GM18867 (cell line): Measurements from ENCODE around the gene EYS.
"Not testable (repeated sequence)": the region's sequence is repeated elsewhere in the genome, so short reads cannot be mapped to it uniquely, and the experiment has no call there.

Source experiments
- ATAC-seq: cut with Tn5 transposase; IDR thresholded peaks from one replicate; pipeline ENCODE4 v1.9.1; 2021; ENCODE audit warnings: mild to moderate bottlenecking, moderate library complexity; ENCODE audit not compliant: unreplicated experiment

EYS gene

DNA sequence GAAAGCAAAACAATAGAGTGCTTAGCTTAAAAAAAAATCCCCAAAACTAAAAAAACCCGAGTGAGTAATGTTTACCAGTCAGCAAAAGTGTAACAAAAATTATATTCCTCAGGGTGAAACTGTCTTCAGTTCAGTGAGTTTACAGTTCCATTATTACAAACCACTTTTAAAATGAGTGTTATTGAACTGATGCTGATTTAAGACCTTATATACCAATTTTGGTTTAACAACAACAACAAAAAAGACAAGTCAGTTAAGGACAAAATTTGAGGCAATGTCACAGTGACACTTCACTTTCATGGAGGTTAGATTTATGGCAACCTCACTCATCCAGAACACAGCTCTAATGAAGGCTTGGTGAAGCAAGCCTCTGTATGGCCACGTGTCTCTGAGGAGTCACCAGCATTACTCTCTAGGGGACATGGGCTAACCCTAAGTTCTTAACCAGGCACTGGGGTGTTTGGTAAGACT lies 1440.6 kb downstream of the EYS start:
- ATAC-seq: peak; percentile 82

DNA sequence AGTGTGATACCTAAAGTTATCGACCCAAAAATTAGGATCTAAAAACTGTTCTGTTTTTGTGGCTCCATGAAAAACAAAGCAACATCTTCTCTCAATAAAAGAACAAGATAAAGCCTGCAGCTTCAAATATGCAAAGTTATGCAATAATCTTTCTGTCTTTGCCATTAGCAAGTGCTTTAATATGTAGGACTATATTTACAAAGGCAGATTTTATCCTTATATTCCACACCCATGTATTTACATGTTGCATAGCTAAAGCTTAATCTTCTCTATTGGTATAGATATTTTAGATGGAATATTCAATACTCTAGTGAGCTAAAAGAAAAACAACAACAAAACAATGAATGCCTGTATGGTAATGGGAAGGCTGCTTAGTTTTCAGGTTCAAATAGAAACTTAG lies 1443.2 kb downstream of the EYS start:
- ATAC-seq: no peak

DNA sequence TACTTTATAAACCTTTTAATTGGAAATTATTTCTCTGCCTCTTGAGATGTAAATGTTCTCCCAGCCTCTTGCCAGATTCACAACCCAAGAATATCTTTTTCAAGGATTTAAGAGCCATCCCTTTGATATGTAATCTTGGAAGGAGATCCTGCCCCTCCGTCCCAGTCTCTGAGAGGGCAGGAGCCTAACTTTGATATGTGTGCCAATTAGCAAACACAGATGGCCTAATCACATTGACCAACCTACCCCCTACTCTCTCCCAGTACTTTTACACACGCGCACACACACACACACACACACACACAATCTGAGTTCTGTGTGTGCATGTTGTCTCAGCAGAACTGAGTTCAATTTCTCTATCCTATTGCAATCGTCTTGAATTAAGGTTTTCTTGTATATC lies 1447.7 kb downstream of the EYS start:
- ATAC-seq: no peak

DNA sequence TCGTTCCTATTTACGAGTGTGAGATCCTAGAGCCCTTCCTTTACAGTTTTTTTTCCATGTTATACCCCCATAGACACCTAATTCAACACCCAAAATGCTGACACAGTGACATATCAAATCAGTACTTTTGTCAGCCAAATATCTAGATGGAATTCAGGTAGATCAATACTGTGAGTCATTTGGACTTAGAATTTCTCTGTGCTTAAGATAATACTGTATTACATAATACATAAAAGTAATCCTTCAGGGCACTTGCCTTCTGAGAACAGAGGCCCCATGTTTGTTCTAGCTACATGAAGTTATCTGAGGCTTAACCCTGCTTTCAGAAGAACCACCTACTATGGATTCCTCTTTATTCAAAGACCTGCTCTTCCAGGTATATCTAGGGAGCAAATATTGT lies 1448.3 kb downstream of the EYS start:
- no peak for ATAC-seq

DNA sequence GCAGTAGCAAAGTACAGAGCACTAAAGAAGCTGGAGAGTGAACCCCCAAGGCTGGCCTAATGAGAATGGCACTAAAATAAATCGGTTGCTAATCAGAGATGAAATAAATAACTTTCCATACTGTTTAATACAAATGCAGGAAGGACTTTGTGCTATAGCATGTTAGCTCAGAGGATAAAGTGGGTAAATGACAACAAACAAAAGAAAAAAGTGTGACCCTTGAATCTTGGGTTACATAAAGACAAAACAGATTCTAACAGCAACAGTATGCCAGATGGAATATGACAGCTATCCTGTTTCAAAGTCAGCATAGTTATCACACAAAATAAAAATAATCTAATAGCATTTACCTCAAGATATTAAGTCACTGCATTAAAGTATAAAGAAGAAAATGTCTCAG lies 1448.7 kb downstream of the EYS start:
- ATAC-seq: no peak

DNA sequence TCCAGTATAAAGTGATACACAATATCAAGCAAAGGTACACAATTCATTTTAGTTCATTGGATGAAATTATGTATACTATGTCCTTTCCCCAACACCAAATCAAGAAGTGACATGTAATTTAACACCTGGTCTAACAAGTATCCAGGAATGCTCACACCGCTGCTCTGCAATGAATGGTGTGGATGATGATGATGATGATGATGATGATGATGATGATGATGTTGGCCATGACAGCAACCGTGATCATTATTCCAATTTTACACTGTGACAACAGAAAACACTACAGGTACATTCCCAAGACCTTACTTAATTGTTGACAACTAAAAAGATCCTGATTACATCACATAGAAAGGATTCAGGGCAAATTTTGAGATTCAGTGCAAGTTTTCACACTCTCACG lies 1449.4 kb downstream of the EYS start:
- ATAC-seq: no peak

DNA sequence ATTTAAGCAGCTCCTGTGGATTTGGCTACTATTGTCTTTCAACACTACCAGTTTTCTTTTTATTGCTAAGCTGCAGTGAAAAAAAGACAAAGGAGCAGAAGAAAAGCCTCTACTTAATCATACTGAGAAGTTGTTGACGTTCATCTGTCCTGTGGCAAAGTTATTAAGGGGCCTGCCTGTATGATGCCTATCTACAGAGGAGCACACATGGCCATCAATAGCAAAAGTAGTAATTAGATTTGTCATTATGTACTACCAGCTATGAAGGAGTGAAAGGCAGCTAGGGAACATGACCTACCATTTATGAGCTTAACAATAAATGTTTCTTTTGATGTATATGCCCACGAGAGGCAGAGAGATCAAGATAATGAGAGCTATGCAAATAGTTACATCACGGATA lies 1450.5 kb downstream of the EYS start:
- ATAC-seq: no peak

DNA sequence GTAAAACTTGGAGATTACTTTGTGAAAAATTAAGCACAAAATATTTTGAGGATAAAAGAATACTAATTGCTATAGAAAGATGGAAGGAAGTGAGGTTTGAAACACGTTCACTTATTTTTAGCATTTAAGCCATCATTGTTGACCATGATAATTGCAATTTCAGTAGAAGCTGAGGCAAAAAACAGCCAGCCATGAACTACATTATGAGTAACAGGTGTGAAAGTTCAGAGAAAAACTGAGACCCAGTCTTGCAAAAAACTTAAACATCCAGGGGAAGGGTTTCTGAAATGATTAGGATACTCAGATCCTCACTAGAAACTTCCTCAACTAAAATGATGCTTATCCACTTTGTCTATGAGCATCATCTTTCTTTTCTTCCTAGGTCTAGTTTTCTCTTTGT lies 1452.0 kb downstream of the EYS start:
- ATAC-seq: peak; percentile 43

DNA sequence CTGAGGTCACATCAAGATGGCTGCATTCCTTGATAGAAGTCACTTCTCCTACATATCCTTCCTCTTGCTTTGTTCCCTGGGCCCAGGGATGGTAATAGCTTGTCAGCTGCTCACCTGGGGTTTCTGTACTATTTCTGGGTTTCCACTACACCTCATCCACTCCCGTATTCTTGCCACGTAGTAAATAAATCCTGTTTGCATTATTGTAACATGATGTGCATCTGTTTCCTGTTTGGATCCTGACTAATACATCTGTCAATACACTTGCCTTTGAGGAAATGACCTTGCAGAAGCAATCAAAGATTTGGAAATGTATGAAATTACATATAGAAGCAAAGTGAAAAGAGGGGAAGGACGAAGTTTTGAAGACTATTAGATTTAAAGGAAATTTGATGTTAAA lies 1452.5 kb downstream of the EYS start:
- ATAC-seq: no peak

DNA sequence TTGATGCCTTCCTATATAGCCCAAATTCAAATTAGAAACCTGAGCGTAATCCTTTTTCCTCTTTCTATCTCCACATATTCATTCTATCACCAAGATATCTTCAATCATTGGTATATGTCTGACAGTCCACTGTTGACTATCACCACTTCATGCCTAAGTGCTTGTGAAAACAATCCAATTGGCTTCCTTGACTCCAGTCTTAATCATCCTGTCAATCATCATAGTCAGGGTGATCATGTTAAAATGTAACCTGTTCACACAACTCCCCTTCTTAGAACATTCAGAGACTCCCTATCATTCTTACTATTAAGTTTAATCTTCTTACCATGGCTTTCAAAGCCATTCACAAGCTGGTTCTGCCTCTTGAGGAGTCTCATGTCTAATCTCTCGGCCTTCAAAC lies 1454.8 kb downstream of the EYS start:
- ATAC-seq: no peak

DNA sequence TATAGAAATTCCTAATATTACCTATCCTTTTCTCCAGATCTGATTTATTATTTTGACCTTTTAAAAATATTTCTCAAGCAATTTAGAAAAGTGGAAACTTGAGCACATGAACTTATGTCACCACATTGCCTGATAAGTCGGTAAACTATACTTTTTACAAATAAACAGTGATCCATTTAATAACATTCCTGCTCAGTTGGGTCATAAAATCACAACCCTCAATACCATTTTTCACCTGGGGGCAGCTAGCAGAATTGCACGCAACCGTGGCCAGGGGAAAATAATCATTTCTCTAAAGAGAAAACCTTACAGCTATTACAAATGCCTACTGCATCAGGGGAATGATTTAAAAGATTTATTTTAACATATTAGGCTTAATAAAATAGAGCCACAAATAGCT lies 1456.9 kb downstream of the EYS start:
- no peak for ATAC-seq

DNA sequence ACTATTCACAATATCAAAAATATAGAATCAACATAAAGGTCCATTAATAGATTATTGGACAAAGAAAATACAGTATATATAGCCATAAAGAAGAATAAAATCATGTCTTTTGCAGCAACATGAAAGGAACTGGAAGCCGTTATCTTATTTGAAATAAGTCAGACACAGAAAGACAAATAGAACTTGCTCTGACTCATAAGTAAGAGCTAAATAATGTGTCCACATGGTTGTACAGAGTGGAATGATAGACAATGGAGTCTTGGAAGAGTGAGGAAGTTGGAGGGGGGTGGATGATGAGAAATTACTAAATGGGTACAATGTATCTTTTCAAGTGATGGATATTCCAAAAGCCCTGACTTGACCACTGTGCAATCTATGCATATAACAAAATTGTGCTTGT lies 1457.9 kb downstream of the EYS start:
- no peak for ATAC-seq

DNA sequence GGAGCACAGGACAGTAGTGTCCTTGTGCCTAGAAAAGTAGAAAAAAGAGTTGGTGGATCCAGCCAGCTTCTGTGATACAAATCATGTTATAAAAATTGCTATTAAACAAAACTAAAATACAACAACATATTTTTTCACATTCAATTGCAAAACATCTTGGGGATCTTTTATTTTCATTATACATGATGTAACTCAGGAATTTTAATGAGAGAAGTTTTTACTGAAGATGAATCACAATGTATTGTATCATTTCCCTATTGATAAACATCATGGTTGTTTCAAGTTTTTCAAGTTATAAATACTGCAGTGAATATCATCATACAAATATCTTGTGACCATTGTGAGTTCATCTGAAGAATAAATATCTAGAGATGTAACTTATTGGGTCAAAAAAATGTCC lies 1463.4 kb downstream of the EYS start:
- ATAC-seq: no peak

DNA sequence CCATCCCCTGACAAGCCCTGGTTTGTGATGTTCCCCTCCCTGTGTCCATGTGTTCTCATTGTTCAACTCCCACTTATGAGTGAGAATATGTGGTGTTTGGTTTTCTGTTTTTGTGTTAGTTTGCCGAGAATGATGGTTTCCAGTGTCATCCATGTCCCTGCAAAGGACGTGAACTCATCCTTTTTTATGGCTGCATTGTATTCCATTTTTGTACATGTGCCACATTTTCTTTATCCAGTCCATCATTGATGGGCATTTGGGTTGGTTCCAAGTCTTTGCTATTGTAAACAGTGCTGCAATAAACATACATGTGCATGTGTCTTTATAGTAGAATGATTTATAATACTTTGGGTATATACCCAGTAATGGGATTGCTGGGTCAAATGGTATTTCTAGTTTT lies 1468.1 kb downstream of the EYS start:
- not testable (repeated sequence) for ATAC-seq

DNA sequence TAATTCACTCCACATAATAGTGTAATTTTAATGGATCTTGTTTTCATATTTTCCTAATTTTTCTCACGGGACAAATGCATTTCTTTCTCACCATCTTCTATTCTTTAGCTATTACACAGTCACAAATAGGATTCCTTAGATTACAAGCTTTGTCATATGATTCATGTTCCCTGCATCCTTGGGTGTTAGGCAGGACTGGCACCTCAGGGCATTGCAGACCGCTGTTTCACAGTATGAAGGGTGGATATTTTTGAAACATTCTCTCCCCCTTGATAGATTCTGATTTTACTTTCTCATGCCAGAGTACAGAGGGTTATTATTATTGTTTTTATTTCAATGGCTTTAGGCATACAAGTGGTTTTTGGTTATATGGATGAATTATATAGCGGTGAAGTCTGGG lies 1469.0 kb downstream of the EYS start:
- ATAC-seq: no peak

DNA sequence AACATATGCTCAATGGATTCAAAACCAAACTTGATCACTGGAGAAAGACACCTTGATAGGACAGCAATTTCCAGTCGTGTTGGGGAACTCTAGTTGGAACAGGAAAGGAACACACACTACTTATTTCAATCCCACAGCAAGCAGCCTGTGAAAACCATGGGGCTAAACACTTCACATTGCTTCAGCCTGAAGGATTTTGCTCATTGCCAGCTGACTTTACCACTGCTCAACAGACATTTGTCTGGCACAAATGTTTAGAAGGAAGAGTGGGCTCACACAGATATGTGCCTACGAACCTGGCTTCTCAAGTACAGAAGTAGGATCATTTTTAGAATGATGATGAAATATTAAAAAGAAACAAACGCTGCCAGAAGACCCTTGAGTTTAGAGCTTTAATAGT lies 1473.3 kb downstream of the EYS start:
- no peak for ATAC-seq

DNA sequence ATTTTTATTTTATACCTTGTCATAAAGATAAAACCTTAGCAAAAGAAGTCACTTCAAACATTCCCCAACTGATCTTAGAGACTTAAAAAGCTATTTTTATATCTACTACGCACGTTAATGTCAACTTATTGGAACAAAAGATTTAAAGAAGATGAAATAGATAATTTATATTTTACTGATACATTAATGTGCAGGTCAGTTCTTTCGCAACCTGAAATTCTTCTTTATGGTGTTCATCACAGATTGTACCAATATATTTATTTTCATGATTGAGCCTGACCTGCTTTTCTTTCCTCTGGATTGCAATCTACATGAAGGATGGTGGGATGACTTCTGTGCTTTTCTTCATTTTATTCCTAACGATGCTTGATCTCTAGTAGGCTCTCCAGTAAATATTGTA lies 1475.1 kb downstream of the EYS start:
- no peak for ATAC-seq

DNA sequence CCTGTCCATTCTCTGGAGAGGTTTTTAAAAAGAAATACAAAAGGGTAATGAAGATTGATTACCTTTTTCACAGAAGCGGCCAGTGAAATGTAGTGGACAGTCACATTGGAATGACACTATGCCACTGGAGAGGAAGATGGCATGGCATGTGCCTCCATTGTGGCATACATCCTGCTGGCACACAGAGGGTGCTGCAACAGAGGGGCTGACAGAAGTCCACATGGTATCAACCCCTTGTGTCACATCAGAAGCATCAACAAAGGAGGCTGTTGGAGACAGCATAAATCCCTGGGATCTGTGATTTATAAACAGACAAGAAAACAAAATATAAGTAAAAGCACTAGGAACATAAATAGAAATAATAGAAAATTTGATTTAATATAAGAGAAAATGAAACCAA lies 1476.5 kb downstream of the EYS start:
- ATAC-seq: no peak

DNA sequence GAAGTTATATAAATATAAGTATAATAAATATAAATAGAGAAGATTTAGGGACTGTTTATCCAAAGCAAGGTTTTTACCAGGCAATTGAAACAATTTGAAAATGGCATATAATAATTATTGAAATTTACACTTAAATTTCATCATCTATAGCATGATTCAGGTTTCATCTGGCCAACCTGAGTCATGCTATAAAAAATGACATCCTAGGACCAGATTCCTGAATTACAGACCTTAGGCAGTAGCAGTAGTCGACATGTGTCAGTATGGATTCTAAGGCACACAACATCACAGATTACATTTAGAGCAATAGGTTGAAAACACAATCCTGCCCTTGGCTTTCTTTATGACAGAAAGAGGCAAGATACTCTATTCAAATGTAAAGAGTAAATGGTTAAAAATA lies 1479.2 kb downstream of the EYS start:
- ATAC-seq: no peak

DNA sequence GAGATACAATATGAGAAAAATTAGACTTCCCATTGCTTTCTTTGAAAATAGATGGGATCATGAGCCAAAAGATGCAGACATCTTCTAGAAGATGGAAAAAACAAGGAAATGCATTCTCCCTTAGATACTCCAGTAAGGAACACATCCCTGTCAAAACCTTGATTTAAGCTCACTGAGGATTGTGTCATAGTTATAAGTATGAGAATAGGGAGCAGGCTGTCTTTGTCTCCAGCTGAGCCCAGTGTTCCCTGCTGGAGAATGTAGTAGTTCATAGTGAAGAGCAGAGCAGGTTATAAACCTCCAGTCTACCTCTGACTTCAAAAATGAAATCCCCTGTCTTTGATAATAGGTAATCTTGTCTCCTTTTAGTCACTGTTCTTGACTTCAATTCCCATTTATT lies 1481.5 kb downstream of the EYS start:
- ATAC-seq: no peak

DNA sequence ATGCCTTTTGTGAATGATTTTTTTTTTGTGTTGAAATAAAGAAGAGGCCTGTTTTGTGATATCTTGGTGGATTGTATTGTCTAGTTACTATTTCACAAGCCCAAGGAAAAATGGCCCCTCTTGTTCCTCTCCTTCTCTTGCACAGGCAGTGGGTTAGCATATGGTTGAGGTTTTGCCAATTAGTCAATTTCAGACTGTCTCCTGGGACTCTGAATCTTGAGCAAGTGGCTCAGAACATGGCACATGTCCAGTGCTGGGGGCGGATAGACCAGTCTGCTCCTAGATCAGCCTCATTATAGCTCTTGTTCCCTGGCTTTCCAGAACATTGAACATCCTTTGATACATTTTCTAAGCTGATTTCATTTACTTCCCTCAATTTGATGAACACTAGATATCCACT lies 1482.2 kb downstream of the EYS start:
- no peak for ATAC-seq

DNA sequence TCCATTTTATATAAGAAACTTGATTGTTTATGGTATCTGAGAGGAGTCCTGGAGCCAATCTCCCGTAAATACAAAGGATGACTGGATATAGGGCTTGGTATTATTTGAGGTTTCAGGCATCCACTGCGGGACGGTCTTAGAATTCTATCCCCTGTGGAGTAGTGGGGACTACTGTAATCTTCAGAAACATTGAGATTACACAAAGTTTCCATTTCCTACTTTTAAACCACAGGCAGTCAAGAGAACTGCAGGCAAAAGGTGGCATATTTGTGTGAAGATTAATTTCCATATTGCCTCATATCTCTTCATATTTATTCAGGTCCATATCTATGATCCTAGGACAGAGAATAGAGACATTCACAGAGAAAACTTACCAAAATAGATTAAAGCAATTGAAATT lies 1485.2 kb downstream of the EYS start:
- peak; percentile 50 for ATAC-seq

DNA sequence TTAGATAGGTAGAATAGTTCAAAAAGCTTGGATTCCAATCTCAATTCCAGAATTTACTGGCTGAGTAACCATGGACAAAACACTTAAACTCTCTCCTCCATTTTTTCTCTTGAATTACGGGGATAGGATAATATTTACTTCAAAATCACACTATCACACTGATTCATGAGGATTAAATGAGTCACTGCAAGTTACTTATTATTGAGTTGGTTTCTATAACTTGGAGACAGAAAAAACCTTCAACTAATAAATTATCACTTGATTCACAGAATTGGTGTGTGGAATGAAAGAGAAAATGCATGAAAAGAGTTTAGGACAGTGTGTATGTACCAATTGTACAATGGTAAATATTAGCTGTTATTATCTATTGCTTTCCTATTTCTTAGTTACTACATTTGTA lies 1486.2 kb downstream of the EYS start:
- no peak for ATAC-seq
